Superior temporal gyrus (tissue), 1 donor: Measurements from ENCODE around the gene LAIR1.

Source experiments
- DNase-seq: peaks from one replicate; pipeline ENCODE4 v3.0.0-alpha.2; 2016; ENCODE audit errors: extremely low spot score

Gene LAIR1

GRCh38 chr19:54317108-54317964, 47.4 kb downstream of the LAIR1 start:
- DNase-seq, result no peak

GRCh38 chr19:54316746-54317107, 48.0 kb downstream of the LAIR1 start:
- no peak for DNase-seq

GRCh38 chr19:54315956-54316355, 48.8 kb downstream of the LAIR1 start:
- no peak for DNase-seq

GRCh38 chr19:54312436-54313377, 52.0 kb downstream of the LAIR1 start, which contains the start of gene LILRA5:
TSS of gene LILRA5 (minus strand) at chr19:54313166. CDS start at chr19:54313019, 147 bp downstream.
- DNase-seq, result no peak

GRCh38 chr19:54312011-54312410, 52.7 kb downstream of the LAIR1 start:
- DNase-seq, result no peak

- no peak for DNase-seq
These were observed 53.2 kb downstream of the LAIR1 start for GRCh38 chr19:54311486-54311885.

GRCh38 chr19:54310543-54310942, 54.2 kb downstream of the LAIR1 start:
- DNase-seq, result no peak

- no peak for DNase-seq
These were observed 54.9 kb downstream of the LAIR1 start for GRCh38 chr19:54309811-54310210.

- DNase-seq, result no peak
These were observed 57.2 kb downstream of the LAIR1 start for GRCh38 chr19:54307389-54308020.

- DNase-seq, result no peak
These were observed 59.6 kb downstream of the LAIR1 start for GRCh38 chr19:54305141-54305540.

GRCh38 chr19:54302257-54302656, 62.5 kb downstream of the LAIR1 start:
- no peak for DNase-seq
